HepG2 (cell line): ENCODE data around the gene CRYBA1. TPM values are rescaled to one million over a fixed set of nuclear protein-coding genes. Genes with fewer than 3 reads are reported as not detected.

Experiments used
- AGO2 ChIP-seq: fragments of 200-400 bp; formaldehyde crosslinking; optimal IDR thresholded peaks from 2 replicates; pipeline ENCODE3; 2017; ENCODE audit warnings: mild to moderate bottlenecking, low read depth, low read length, moderate library complexity
- BORCS8-MEF2B ChIP-seq: sonication (generic); formaldehyde crosslinking; IDR thresholded peaks from 2 replicates; pipeline ENCODE4 v1.8.0; 2022; ENCODE audit warnings: mild to moderate bottlenecking, missing genetic modification reagents
- CHD2 ChIP-seq: IDR thresholded peaks from 2 replicates; pipeline ENCODE4 v1.6.1; 2011; ENCODE audit warnings: low read depth, low read length, improper control_type of control experiment
- ELF3 ChIP-seq: IDR thresholded peaks from 2 replicates; pipeline ENCODE4 v1.6.1; 2016; ENCODE audit warnings: missing genetic modification reagents, missing compliant biosample characterization
- FLYWCH1 ChIP-seq: sonication (generic); formaldehyde crosslinking; IDR thresholded peaks from 2 replicates; pipeline ENCODE4 v1.8.1; 2023; ENCODE audit warnings: mild to moderate bottlenecking, missing genetic modification reagents
- HOXA3 ChIP-seq: sonication (generic); formaldehyde crosslinking; IDR thresholded peaks from 2 replicates; pipeline ENCODE4 v1.5.0; 2020; ENCODE audit warnings: missing genetic modification reagents
- IRF2 ChIP-seq: IDR thresholded peaks from 2 replicates; pipeline ENCODE4 v1.6.1; 2018; ENCODE audit warnings: missing genetic modification reagents, missing compliant biosample characterization
- KAT7 ChIP-seq: IDR thresholded peaks from 2 replicates; pipeline ENCODE4 v1.6.1; 2018; ENCODE audit warnings: borderline replicate concordance, missing compliant biosample characterization
- KDM5B ChIP-seq: sonication (generic); formaldehyde crosslinking; IDR thresholded peaks from 2 replicates; pipeline ENCODE4 v1.4.0; 2020; ENCODE audit warnings: missing genetic modification reagents, mild to moderate bottlenecking, borderline replicate concordance
- KMT2A ChIP-seq: sonication (generic); formaldehyde crosslinking; IDR thresholded peaks from 2 replicates; pipeline ENCODE4 v1.4.0; 2020; ENCODE audit warnings: missing genetic modification reagents
- RBM22 ChIP-seq: fragments of 200-400 bp; formaldehyde crosslinking; optimal IDR thresholded peaks from 2 replicates; pipeline ENCODE3; 2017; ENCODE audit warnings: mild to moderate bottlenecking, low read length, moderate library complexity
- SALL1 ChIP-seq: sonication (generic); formaldehyde crosslinking; IDR thresholded peaks from 2 replicates; pipeline ENCODE4 v1.8.0; 2022; ENCODE audit warnings: mild to moderate bottlenecking, missing genetic modification reagents
- SMAD9 ChIP-seq: sonication (generic); formaldehyde crosslinking; IDR thresholded peaks from 2 replicates; pipeline ENCODE4 v1.5.1; 2020; ENCODE audit warnings: mild to moderate bottlenecking, missing genetic modification reagents
- SP4 ChIP-seq: sonication (generic); formaldehyde crosslinking; IDR thresholded peaks from 2 replicates; pipeline ENCODE4 v1.8.1; 2023; ENCODE audit warnings: mild to moderate bottlenecking, missing genetic modification reagents
- THAP11 ChIP-seq: IDR thresholded peaks from 2 replicates; pipeline ENCODE4 v1.6.1; 2016; ENCODE audit warnings: missing biosample characterization, missing genetic modification reagents
- YEATS4 ChIP-seq: sonication (generic); formaldehyde crosslinking; IDR thresholded peaks from 2 replicates; pipeline ENCODE4 v1.4.0; 2020; ENCODE audit warnings: missing genetic modification reagents, borderline replicate concordance
- YY1 ChIP-seq: IDR thresholded peaks from 2 replicates; pipeline ENCODE4 v1.6.1; 2011; ENCODE audit warnings: low read length, low read depth, moderate library complexity, mild to moderate bottlenecking; ENCODE audit not compliant: insufficient read depth, insufficient replicate concordance
- ZNF225 ChIP-seq: sonication (generic); formaldehyde crosslinking; IDR thresholded peaks from 2 replicates; pipeline ENCODE4 v1.4.0; 2020; ENCODE audit warnings: mild to moderate bottlenecking, missing genetic modification reagents
- ZNF558 ChIP-seq: sonication (generic); formaldehyde crosslinking; IDR thresholded peaks from 2 replicates; pipeline ENCODE4 v1.9.0; 2022; ENCODE audit warnings: mild to moderate bottlenecking, missing genetic modification reagents, borderline replicate concordance
- ZNF577 ChIP-seq: sonication (generic); formaldehyde crosslinking; IDR thresholded peaks from 2 replicates; pipeline ENCODE4 v1.4.0; 2020; ENCODE audit warnings: mild to moderate bottlenecking, low read depth, missing genetic modification reagents, borderline replicate concordance
- ZNF644 ChIP-seq: IDR thresholded peaks from 2 replicates; pipeline ENCODE4 v1.6.1; 2016; ENCODE audit warnings: low read depth
- ZNF709 ChIP-seq: sonication (generic); formaldehyde crosslinking; IDR thresholded peaks from 2 replicates; pipeline ENCODE4 v1.5.0; 2020; ENCODE audit warnings: mild to moderate bottlenecking, missing genetic modification reagents
- ZNF766 ChIP-seq: sonication (generic); formaldehyde crosslinking; IDR thresholded peaks from 2 replicates; pipeline ENCODE4 v1.5.0; 2020; ENCODE audit warnings: missing genetic modification reagents, borderline replicate concordance
- ZNF790 ChIP-seq: sonication (generic); formaldehyde crosslinking; IDR thresholded peaks from 2 replicates; pipeline ENCODE4 v1.8.0; 2022; ENCODE audit warnings: missing genetic modification reagents, mild to moderate bottlenecking, borderline replicate concordance
- ZNF83 ChIP-seq: sonication (generic); formaldehyde crosslinking; IDR thresholded peaks from 2 replicates; pipeline ENCODE4 v1.4.0; 2020; ENCODE audit warnings: missing genetic modification reagents, mild to moderate bottlenecking, borderline replicate concordance
- ZSCAN9 ChIP-seq: IDR thresholded peaks from 2 replicates; pipeline ENCODE4 v1.6.1; 2016; ENCODE audit warnings: borderline replicate concordance
- polyA plus RNA-seq, 8 experiments: library from polyadenylated mRNA; depleted of rRNA in 3 of 8; stranded (reverse) in 7 of 8; unstranded in 1 of 8; fragments of >200 nt; fragmentation: Illumina TruSeq in 4 of 8; extraction: Trizol in 4 of 8; gene quantifications; 2 replicates each; pipeline versions ENCODE4 v1.2.1 to v1.2.3, GENCODE V29; 2011 to 2016; ENCODE audit warnings: low read depth in 4 of 8, missing spikeins in 1 of 8, mixed read lengths in 1 of 8; ENCODE audit not compliant: insufficient read depth in 1 of 8
- total RNA-seq, 5 experiments: library from RNA; depleted of rRNA; stranded (reverse); fragments of >200 nt; fragmentation: Illumina TruSeq; extraction: Trizol; gene quantifications; 2 replicates each; pipeline ENCODE4 v1.2.3, GENCODE V29; 2016; ENCODE audit warnings: low read depth in 1 of 5
- TF ChIP-seq, protein P1 (sequence below): IDR thresholded peaks from 2 replicates; pipeline ENCODE4 v1.6.1; 2012; ENCODE audit warnings: inconsistent platforms
- TF ChIP-seq, protein P2 (sequence below): IDR thresholded peaks from 2 replicates; pipeline ENCODE4 v1.6.1; 2016
- TF ChIP-seq, protein P3 (sequence below): sonication (generic); formaldehyde crosslinking; IDR thresholded peaks from 2 replicates; pipeline ENCODE4 v1.4.0; 2020; ENCODE audit warnings: missing genetic modification reagents

CRYBA1 gene
- total and polyA plus RNA-seq, 2 of the 13 experiments (the other 11 are each of a cell fraction or from before 2014, with no cell fraction given) = not detected

DNA sequence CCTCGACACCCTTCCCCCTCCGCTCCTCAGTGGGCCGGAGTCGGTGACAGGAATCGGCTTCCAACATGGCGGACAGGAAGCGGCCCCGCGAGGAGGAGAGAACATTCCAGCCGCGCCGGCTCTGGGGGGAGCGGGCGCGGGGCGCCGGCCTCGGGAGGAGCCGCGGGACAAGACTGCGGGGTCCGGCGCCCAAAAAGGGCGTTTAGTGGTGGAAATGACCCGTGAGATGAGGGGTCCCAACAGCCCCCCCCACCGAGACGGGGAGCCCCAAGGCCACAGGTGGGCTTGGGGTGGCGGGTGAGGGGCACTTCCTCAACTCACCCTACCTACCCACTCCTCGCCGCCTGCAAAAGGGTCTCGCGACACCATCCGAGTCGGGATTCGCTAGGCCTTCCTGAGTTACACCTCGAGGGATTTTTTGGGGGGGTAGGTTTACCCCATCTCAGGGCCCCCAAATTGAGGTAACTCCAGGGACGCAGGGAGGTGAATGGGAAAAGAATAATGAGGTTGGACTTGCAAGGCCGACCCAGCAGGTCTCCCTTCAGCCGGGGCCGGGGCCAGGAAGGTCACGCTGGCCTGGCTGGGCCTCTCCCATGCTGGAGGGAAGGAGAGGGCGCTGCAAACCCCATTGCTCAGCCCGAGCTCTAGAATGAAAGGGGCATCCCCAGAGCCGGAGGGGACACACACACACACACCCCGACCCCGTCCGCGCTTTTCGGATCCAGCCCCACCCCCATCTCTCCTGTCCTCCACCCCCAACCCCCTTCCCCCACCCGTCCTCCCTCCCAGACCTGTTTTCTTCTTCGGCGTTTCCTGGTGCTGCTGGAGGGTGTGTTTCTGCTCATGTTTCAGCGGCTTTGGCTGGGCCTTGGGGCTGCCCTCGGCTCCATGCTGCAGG, 46.6 kb downstream of the CRYBA1 start (continued):
- TF ChIP-seq ZNF709 (CRISPR knock-in tag) = peak; percentile 74; the same call in 1 of the 2 replicates
- TF ChIP-seq ZNF644 (CRISPR knock-in tag) = no peak
- peak; percentile 57; the same call in 1 of the 2 replicates for TF ChIP-seq KAT7
- TF ChIP-seq CHD2 = peak; percentile 78
- TF ChIP-seq ZNF577 = no peak
- TF ChIP-seq BORCS8-MEF2B = no peak
- TF ChIP-seq SMAD9 (CRISPR knock-in tag) = no peak
- TF ChIP-seq ZSCAN9 (CRISPR knock-in tag) = 0 out of 2 replicates have a peak, but pooled peaks have one; percentile 15
- TF ChIP-seq RBM22 = peak; percentile 51
- TF ChIP-seq AGO2 = peak; percentile 92
- 0 out of 2 replicates have a peak, but pooled peaks have one; percentile 20 for TF ChIP-seq THAP11 (CRISPR knock-in tag)
- peak; percentile 21 for TF ChIP-seq KDM5B
- peak; percentile 93 for TF ChIP-seq YY1
- TF ChIP-seq IRF2 = no peak
- TF ChIP-seq ZNF766 (CRISPR knock-in tag) = no peak
- TF ChIP-seq, protein P1, sequence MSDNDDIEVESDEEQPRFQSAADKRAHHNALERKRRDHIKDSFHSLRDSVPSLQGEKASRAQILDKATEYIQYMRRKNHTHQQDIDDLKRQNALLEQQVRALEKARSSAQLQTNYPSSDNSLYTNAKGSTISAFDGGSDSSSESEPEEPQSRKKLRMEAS = peak; percentile 51; the same call in 1 of the 2 replicates
- TF ChIP-seq ZNF83 (CRISPR knock-in tag) = no peak
- peak; percentile 74; the same call in 1 of the 2 replicates for TF ChIP-seq ZNF225
- TF ChIP-seq, protein P2, sequence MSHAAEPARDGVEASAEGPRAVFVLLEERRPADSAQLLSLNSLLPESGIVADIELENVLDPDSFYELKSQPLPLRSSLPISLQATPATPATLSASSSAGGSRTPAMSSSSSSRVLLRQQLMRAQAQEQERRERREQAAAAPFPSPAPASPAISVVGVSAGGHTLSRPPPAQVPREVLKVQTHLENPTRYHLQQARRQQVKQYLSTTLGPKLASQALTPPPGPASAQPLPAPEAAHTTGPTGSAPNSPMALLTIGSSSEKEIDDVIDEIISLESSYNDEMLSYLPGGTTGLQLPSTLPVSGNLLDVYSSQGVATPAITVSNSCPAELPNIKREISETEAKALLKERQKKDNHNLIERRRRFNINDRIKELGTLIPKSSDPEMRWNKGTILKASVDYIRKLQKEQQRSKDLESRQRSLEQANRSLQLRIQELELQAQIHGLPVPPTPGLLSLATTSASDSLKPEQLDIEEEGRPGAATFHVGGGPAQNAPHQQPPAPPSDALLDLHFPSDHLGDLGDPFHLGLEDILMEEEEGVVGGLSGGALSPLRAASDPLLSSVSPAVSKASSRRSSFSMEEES (CRISPR knock-in tag) = no peak
- peak; percentile 80 for TF ChIP-seq HOXA3
- peak; percentile 28; the same call in 1 of the 2 replicates for TF ChIP-seq KMT2A (CRISPR knock-in tag)
- TF ChIP-seq ELF3 (CRISPR knock-in tag) = 0 out of 2 replicates have a peak, but pooled peaks have one; percentile 20
- no peak for TF ChIP-seq SP4
- TF ChIP-seq, protein P3, sequence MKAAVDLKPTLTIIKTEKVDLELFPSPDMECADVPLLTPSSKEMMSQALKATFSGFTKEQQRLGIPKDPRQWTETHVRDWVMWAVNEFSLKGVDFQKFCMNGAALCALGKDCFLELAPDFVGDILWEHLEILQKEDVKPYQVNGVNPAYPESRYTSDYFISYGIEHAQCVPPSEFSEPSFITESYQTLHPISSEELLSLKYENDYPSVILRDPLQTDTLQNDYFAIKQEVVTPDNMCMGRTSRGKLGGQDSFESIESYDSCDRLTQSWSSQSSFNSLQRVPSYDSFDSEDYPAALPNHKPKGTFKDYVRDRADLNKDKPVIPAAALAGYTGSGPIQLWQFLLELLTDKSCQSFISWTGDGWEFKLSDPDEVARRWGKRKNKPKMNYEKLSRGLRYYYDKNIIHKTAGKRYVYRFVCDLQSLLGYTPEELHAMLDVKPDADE (CRISPR knock-in tag) = no peak
- TF ChIP-seq YEATS4 (CRISPR knock-in tag) = peak; percentile 66; the same call in 1 of the 2 replicates
- TF ChIP-seq ZNF558 (CRISPR knock-in tag) = peak; percentile 66; the same call in 1 of the 2 replicates
- TF ChIP-seq SALL1 (CRISPR knock-in tag) = 0 out of 2 replicates have a peak, but pooled peaks have one; percentile 19
- TF ChIP-seq FLYWCH1 = no peak
- 0 out of 2 replicates have a peak, but pooled peaks have one; percentile 46 for TF ChIP-seq ZNF790 (CRISPR knock-in tag)
